Measurements from ENCODE around the gene LMBRD1. TPM values are rescaled to one million over a fixed set of nuclear protein-coding genes. Genes with fewer than 3 reads are reported as not detected.

LMBRD1 gene
- total and polyA plus RNA-seq, 10 donors = 27.2 to 76.6 (median 52.0) TPM

- H3K27me3 ChIP-seq (replicated peaks in 1 of 7) = no peaks in the 10 kb centered on the region
- peaks cover 0 to 79% (median 16%) of the 10 kb centered on the region in 6 donors for H3K36me3 ChIP-seq
- H3K9me3 ChIP-seq = no peaks in the 10 kb centered on the region
- no peak overlapping the region for H3K27ac ChIP-seq
- no peaks in the 10 kb centered on the region for H3K4me1 ChIP-seq
- intact Hi-C loops (cut with DNase I; ENCODE audit: low total_unique reads) = no loop called here
- H3K4me3 ChIP-seq = no peak overlapping the region
- TF ChIP-seq POLR2A (IDR thresholded peaks at IDR 0.05) (no peak), CTCF (IDR thresholded peaks at IDR 0.05 in 8 of 11, conservative IDR thresholded peaks at IDR 0.05 in 3 of 11) (no peak), POLR2AphosphoS5 (IDR thresholded peaks at IDR 0.05) (no peak)
- no peak for DNase-seq
Observed at GRCh38 chr6:69693762-69694161, 103.0 kb downstream of the LMBRD1 start.

- Histone ChIP-seq H3K4me3 (no peak overlapping the region), H3K9me3 (no peaks in the 10 kb centered on the region), H3K36me3 (peaks cover 0 to 74% (median 4%) of the 10 kb centered on the region in 6 donors), H3K4me1 (no peaks in the 10 kb centered on the region), H3K27me3 (replicated peaks in 1 of 7) (no peaks in the 10 kb centered on the region), H3K27ac (no peak overlapping the region)
- intact Hi-C loops (cut with DNase I; ENCODE audit: low total_unique reads) = no loop called here
- no peak for DNase-seq
- WGBS, 5 donors = 81 to 94% (median 86%) methylated on average over 1 of the region's 1 CpG
- TF ChIP-seq CTCF (IDR thresholded peaks at IDR 0.05 in 8 of 11, conservative IDR thresholded peaks at IDR 0.05 in 3 of 11) = no peak
- no peak for TF ChIP-seq POLR2AphosphoS5 (IDR thresholded peaks at IDR 0.05)
- no peak for TF ChIP-seq POLR2A (IDR thresholded peaks at IDR 0.05)
Observed at GRCh38 chr6:69690986-69691385, 105.8 kb downstream of the LMBRD1 start.

DNA sequence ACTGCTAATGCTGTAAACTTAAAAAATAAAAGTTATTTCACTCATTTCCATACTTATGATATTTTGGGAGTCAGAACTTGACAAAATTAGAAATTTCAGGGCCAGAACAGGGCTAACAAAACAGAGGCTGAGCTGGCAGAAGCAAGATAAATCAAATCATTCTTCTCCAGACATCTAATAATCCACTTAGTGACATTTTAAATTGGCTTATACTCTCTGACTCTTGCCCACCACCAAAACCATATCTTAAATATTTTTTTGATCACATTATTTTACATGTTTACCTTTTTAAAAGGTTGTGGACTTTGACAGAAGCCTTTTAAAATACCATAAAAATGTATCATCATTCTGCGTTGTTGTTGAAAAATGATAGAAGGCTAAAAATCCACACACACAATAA lies 116.5 kb downstream of the LMBRD1 start:
- H3K36me3 ChIP-seq = peaks cover 0 to 54% (median 15%) of the 10 kb centered on the region in 6 donors
- no peaks in the 10 kb centered on the region for H3K9me3 ChIP-seq
- no peaks in the 10 kb centered on the region for H3K4me1 ChIP-seq
- H3K4me3 ChIP-seq = no peak overlapping the region
- intact Hi-C loops (cut with DNase I; ENCODE audit: low total_unique reads) = no loop called here
- no peaks in the 10 kb centered on the region for H3K27me3 ChIP-seq (replicated peaks in 1 of 7)
- DNase-seq = no peak
- H3K27ac ChIP-seq = no peak overlapping the region
- TF ChIP-seq POLR2A (IDR thresholded peaks at IDR 0.05) (no peak), CTCF (IDR thresholded peaks at IDR 0.05 in 8 of 11, conservative IDR thresholded peaks at IDR 0.05 in 3 of 11) (no peak), POLR2AphosphoS5 (IDR thresholded peaks at IDR 0.05) (no peak)
- 92 to 100% (median 97%) methylated on average over 1 of the region's 1 CpG for WGBS, 5 donors

- intact Hi-C loops (cut with DNase I; ENCODE audit: low total_unique reads) = no loop called here
Observed at GRCh38 chr6:69673298-69673697, 123.5 kb downstream of the LMBRD1 start.

More at GRCh38 chr6:69673298-69673697, 123.5 kb downstream of the LMBRD1 start:
- H3K27me3 ChIP-seq (replicated peaks in 1 of 7) = no peaks in the 10 kb centered on the region
- TF ChIP-seq POLR2A (IDR thresholded peaks at IDR 0.05) (no peak), CTCF (IDR thresholded peaks at IDR 0.05 in 8 of 11, conservative IDR thresholded peaks at IDR 0.05 in 3 of 11) (no peak), POLR2AphosphoS5 (IDR thresholded peaks at IDR 0.05) (no peak)
- peaks cover 3 to 87% (median 38%) of the 10 kb centered on the region in 6 donors for H3K36me3 ChIP-seq
- H3K4me3 ChIP-seq = no peak overlapping the region
- H3K4me1 ChIP-seq = no peaks in the 10 kb centered on the region
- H3K9me3 ChIP-seq = no peaks in the 10 kb centered on the region
- no peak for DNase-seq
- H3K27ac ChIP-seq = no peak overlapping the region
- WGBS, 5 donors = 55 to 83% (median 78%) methylated on average over 2 of the region's 2 CpGs

Data from spleen (tissue), 11 donors.